Ramos (cell line): Measurements from ENCODE around the gene TPX2.
"Not testable (repeated sequence)": the region's sequence is repeated elsewhere in the genome, so short reads cannot be mapped to it uniquely, and the experiment has no call there.

Experiments
- in situ Hi-C: fragments of 300-500 bp; cut with MboI; formaldehyde crosslinking; loops from one replicate; pipeline ENCODE4 v1.14.3; 2022; ENCODE audit warnings: low sequenced_read_pairs; ENCODE audit not compliant: unreplicated experiment

TPX2 gene

DNA sequence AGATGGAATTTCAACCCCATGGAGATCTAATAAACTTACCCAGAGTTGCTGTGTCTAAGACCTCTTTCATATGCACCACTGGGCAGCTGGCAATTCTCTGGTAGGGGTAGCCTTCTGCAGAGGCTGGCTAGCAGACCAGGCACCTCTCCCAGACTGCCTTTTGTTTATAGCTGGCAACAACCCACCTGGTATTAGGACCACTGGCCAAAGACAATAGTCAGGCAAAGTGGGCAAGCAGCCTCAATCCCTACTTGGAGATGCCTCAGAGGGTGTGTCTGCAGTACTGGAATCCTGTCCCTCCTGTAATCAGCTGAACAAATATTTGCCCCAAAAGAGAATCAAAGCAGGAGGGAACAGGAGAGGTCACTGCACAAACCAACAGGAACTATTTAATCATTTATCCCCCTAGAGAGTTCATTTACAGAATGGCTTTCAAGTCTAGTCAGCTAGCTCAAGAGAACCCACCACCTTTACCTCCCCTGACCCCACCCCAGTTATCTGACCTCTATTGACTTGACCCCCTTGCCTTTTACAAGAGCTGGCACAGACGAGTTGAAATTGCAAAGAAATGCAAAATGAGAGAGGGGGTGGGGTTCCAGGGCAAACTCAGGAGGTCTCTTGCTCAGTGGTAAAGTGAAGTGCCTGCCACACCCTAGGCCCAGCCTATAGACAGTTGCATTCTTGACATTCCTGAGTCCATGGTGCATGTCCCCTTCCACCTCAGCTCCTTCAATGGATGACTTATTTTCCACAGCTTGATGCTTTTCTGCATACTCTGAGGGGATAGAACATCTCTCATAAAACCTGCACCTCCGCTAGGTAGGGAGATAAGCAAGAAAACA lies 19.2 kb upstream of the TPX2 start:
- in situ Hi-C loops, result loop anchor here (5.0 to 10.0 kb wide), 4 partner anchors 38 to 155 kb away; partner anchors contain the start of gene COX4I2

- in situ Hi-C loops, result loop anchor here (10.0 kb wide), 2 partner anchors 56 to 86 kb away; partner anchors contain the start of gene COX4I2
Observed at GRCh38 chr20:31720486-31721407, 18.3 kb upstream of the TPX2 start.

DNA sequence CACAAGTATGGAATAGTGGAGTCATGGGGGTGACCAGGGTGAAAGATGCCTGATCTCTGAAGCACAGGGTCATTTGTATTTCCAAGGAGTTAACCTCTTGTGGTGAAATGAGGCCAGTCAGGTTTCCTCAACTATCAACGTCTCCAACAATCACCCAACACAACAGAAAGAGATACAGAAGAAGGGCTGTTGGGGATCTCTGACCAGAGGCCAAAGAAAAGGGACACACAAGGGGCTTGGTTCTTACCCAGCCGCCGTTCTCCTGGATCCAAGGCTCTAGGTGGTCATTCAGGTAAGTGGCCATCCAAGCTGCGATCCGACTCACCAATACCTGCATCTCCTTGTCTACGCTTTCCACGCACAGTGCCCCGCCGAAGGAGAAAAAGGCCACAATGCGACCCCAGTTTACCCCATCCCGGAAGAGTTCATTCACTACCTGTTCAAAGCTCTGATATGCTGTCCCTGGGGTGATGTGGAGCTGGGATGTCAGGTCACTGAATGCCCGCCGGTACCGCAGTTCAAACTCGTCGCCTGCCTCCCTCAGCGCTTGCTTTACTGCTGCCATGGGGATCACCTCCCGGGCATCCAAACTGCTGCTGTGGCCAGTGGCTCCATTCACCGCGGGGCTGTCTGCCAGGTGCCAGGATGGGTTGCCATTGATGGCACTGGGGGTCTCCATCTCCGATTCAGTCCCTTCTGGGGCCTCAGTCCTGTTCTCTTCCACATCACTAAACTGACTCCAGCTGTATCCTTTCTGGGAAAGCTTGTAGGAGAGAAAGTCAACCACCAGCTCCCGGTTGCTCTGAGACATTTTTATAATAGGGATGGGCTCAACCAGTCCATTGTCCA lies 17.5 kb upstream of the TPX2 start:
- in situ Hi-C loops, result loop anchor here (10.0 kb wide), 2 partner anchors 57 to 87 kb away; partner anchors contain the start of gene COX4I2

DNA sequence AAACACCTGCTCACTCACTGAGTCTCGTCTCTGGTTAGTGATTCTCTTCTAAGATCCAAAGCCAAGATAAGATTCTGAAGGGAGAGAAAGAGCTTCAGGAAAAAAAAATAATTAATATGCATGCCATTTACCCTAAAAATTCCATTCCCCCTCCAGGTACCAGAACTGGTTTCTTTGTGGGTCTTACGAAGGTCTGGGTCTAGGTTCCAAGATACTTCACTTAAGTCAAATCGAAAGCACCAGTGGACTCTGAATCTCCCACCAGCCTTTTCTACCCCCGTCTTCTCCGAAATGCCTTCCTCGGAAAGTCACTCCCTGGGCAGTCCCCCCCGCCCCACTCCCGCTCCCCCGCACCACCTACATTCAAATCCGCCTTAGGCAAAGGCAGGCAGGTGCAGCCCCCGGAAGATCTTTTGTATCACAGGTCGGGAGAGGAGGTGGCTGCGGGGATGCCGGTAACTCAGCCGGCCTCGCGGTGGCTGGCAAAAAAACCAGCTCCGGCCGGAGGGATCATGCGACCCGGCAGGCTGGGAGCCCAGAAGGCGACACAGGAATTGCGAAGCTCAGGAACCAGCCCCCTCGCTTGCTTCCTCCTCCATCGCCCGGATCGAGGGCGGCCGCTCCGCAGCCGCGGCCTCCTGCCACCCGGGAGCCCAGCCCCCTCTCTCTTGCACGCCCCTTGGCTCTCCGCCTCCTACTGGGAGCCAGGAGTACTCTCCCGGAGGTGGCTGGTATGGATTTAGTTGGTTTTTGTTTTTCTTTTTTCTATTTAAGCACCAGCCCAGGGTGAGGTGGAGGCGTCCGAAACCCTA lies 16.6 kb upstream of the TPX2 start, which contains the start of gene BCL2L1:
Gene BCL2L1, minus strand, starts transcription at position 612 of the 812 bp plus-strand sequence. CDS start 650 bp downstream, outside the sequence.
- in situ Hi-C loops, result loop anchor here (10.0 kb wide), 2 partner anchors 58 to 88 kb away; partner anchors contain the start of gene COX4I2

DNA sequence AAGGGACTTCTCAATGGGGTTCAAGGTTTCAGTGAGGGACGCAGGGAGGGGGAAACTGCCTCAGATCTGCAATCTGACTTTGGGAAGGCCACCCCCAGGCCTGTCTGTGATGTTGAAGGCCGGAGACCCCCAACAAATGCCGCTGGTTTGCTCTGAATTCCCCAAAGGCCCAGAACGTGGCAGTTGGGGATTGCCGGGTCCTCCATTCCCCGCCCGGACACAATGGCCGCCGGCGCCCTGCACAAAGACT lies 16.1 kb upstream of the TPX2 start:
- in situ Hi-C loops, result loop anchor here (10.0 kb wide), 2 partner anchors 58 to 88 kb away; partner anchors contain the start of gene COX4I2

DNA sequence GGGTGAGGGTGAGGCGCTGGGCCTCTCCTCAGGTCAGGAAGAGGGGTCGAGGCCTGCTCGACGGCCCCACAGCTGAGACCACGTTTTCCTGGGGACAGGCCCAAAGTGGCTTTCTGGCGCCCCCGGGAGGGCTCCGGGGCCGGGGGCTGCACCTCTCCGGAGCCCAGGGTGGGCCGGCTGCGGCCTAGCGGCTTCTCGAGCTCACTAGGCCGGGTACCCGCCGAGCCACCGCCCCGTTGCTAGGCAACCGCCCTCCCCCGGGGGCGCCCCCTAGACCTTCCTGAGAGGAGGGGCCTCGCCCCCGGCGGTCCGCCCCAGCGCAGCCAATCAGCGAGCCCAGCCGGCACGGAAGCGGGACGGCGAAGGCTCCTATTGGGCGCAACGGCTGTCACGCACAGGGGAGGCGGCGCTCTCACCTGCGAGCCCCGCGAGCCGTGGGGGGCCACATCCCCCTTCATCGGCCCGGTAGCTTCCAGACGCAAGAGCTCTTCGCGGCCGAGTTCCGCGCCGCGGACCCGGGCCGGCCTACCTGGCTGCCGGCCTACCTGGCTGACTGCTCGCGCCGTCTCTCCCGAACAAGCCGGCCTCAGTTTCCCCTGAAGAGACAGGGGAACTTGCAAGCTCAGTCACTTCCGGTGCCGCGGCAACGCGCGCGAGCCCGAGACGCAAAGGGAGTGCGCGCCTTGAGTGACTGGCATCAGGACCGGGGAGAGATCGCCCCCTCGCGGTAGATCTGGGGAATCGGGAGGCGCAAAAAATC lies 15.6 kb upstream of the TPX2 start:
- in situ Hi-C loops, result loop anchor here (10.0 kb wide), 2 partner anchors 59 to 89 kb away; partner anchors contain the start of gene COX4I2

DNA sequence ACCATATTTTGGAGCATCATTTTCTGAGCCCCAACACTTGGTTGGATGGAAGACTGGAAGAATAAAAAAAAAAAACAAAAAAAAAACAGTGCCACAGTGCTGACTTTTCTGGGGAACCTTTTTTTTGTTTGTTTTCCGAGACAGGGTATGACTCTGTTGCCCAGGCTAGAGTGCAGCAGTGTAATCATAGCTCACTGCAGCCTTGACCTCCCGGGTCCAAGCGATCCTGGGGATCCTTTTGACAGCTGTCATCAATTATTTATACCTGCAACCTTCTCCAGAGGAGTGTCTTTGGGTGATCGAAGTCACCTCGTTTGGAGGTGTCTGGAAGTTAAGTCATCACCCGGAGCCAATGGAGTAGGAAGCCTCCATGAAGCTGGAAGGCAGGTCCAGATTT lies 7.8 kb upstream of the TPX2 start:
- in situ Hi-C loops, result no loop called here

GRCh38 chr20:31739550-31739977 lies 474 bp downstream of the TPX2 start:
- in situ Hi-C loops, result no loop called here

- in situ Hi-C loops, result no loop called here
Observed at GRCh38 chr20:31740208-31740607, 1.1 kb downstream of the TPX2 start.

DNA sequence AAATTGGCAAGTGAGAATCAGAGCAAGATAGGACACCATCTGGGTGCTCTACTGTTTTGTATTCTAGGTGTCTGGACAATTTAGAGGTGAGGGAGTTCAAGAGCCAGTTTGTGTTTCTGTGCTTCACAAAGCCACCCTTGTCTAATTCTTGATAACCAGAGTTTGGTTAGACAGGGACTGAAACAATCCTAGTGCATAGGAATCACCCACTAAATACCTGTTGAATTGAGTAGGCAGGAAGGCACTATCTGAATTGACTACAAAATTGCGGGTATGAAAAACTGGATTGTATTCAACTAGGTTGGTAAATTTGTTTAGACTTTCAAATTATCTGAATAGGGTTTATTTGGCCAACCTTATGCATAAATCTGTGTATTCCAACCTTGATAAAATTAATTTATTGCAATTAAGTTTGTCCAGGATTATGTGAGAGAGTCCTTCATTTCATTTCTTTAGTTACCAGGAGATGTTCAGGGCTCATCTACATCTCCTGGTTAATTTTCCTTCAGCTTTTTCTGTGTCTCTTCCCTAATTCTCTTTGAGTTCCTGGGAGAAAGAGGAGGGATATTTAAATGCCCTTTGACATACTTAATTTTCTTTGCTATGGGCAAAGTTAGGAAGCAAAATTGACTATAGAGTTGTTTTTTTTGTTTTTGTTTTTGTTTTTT lies 1.7 kb downstream of the TPX2 start:
- in situ Hi-C loops, result no loop called here

DNA sequence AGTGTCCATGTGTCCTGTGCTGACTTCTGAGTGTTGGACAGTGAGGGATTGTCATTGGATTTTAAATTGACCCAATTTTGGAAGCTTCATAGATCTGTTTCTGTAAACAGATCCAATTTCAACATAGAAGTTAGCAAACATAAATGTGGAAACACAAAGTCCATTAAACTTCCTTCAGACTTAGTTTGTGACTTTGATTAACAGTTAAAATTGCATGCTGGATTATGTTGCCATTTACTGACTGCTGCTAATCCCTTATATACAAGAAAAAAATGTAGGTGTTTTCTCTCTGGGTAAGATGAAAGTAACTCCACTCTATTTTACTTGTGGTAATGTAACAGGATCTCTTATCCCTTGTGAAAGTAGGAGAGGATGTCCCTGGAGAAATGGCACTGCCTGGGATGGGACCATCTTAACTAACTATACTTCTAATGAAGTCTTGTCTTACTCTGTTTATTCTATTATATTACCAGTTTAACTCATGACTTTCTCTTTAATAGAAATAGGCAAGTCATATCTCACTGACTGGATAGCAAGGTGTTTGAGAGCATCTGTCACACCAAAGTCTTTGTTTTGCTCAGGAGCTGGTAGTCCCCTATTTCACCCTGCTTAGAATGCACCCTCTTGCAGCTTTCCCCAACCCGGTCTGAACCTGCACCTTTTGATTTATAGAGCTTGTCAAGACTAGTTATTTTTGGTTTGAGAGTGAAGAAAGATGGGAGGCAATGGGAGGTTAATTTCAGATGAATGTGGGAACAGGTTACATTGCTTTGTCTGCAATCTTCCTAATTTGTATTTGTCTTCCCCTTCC lies 7.2 kb downstream of the TPX2 start:
- in situ Hi-C loops, result no loop called here

GRCh38 chr20:31747028-31747427 lies 7.9 kb downstream of the TPX2 start:
- in situ Hi-C loops, result not testable (repeated sequence)

- in situ Hi-C loops, result no loop called here
Observed at GRCh38 chr20:31747640-31748039, 8.6 kb downstream of the TPX2 start.

- in situ Hi-C loops, result no loop called here
Observed at GRCh38 chr20:31749223-31749622, 10.1 kb downstream of the TPX2 start.

GRCh38 chr20:31751126-31751525 lies 12.0 kb downstream of the TPX2 start:
- in situ Hi-C loops, result no loop called here

DNA sequence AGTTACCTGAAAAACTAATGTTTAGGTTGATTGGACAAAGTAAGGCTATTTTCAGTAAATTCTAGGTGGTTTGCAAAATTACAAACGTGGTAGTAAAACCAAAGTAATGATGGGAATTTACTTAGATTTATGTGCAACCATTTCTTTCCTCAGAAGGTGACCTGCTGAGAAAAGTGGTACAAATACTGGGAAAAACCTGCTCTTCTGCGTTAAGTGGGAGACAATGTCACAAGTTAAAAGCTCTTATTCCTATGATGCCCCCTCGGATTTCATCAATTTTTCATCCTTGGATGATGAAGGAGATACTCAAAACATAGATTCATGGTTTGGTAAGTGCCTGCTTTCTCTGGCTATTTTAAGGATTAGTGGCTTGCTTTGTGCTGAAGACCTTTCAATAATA lies 18.2 kb downstream of the TPX2 start:
- in situ Hi-C loops, result no loop called here

- in situ Hi-C loops, result no loop called here
Observed at GRCh38 chr20:31758521-31758920, 19.4 kb downstream of the TPX2 start.
